GM19463 (cell line): ENCODE data around the gene PHPT1.
"Not testable (repeated sequence)": the region's sequence is repeated elsewhere in the genome, so short reads cannot be mapped to it uniquely, and the experiment has no call there.

Experiments
- ATAC-seq: cut with Tn5 transposase; IDR thresholded peaks from one replicate; pipeline ENCODE4 v1.9.1; 2021; ENCODE audit warnings: mild to moderate bottlenecking, moderate library complexity; ENCODE audit not compliant: unreplicated experiment

Gene PHPT1

GRCh38 chr9:136823136-136824046 lies 25.8 kb upstream of the PHPT1 start:
- no peak for ATAC-seq

GRCh38 chr9:136824496-136825225 lies 24.5 kb upstream of the PHPT1 start:
- ATAC-seq: no peak

- no peak for ATAC-seq
Measured at GRCh38 chr9:136825295-136826187, 23.7 kb upstream of the PHPT1 start.

- no peak for ATAC-seq
Measured at GRCh38 chr9:136826188-136826541, 23.0 kb upstream of the PHPT1 start.

- ATAC-seq: no peak
Measured at GRCh38 chr9:136826703-136827582, 22.3 kb upstream of the PHPT1 start.

GRCh38 chr9:136827794-136828473 lies 21.3 kb upstream of the PHPT1 start:
- no peak for ATAC-seq

GRCh38 chr9:136828474-136829140 lies 20.6 kb upstream of the PHPT1 start:
- no peak for ATAC-seq

GRCh38 chr9:136829412-136829811 lies 19.8 kb upstream of the PHPT1 start:
- no peak for ATAC-seq

- no peak for ATAC-seq
Measured at GRCh38 chr9:136829981-136830885, 19.0 kb upstream of the PHPT1 start.

GRCh38 chr9:136831002-136831719 lies 18.0 kb upstream of the PHPT1 start:
- ATAC-seq: no peak

- ATAC-seq: no peak
Measured at GRCh38 chr9:136831720-136832104, 17.5 kb upstream of the PHPT1 start.

- ATAC-seq: no peak
Measured at GRCh38 chr9:136832581-136832980, 16.6 kb upstream of the PHPT1 start.

- ATAC-seq: not testable (repeated sequence)
Measured at GRCh38 chr9:136833381-136834048, 15.7 kb upstream of the PHPT1 start.

- ATAC-seq: no peak
Measured at GRCh38 chr9:136835162-136835931, 13.9 kb upstream of the PHPT1 start.

- ATAC-seq: no peak
Measured at GRCh38 chr9:136835932-136836904, 13.0 kb upstream of the PHPT1 start.
